ENCODE data around the gene CBLN1.
A peak's percentile ranks its signal among the peaks of the same experiment; 100 is the strongest.

CBLN1 gene

DNA sequence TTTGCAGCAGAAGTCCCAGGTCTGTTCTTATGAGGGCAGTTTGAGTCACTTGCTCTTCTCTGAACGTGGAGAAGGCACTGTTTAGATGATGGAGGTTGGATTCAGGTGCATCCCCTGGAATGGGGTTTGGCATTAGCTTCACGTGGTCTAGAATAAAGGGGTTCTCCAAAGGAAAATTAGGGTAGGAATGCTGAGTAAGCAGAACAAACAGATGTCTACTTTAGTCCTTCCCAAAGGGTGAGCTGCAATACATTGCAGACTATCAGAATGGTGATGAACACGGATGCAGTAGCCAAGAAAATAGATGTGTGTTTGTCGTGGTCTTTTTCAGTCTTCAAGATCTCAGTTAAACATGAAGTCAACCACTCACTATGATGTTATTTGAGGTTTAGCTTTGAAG is 3.3 kb upstream of the CBLN1 start:
- Histone ChIP-seq H4K5ac (ENCODE audit: low read length) (no peak overlapping the region), H3K18ac (ENCODE audit: low read length) (no peak overlapping the region), H3K4ac (ENCODE audit: low read depth, low read length) (no peak overlapping the region), H2BK120ac (ENCODE audit: low read depth, low read length) (no peak overlapping the region), H3K4me1 (ENCODE audit: control insufficient read depth, low read depth, low read length) (peaks cover 6% of the 10 kb centered on the region), H3K79me1 (ENCODE audit: low read length) (no peaks in the 10 kb centered on the region), H3K4me2 (ENCODE audit: low read length) (no peak overlapping the region), H3K56ac (ENCODE audit: low read length) (no peak overlapping the region), H3K23ac (ENCODE audit: low read length) (no peak overlapping the region), H3K27me3 (ENCODE audit: insufficient read depth, low read length, poor library complexity) (peaks cover 7% of the 10 kb centered on the region), H3K79me2 (ENCODE audit: control insufficient read depth, insufficient read depth, low read length) (no peaks in the 10 kb centered on the region), H2AK5ac (ENCODE audit: low read length) (no peak overlapping the region), H2BK5ac (ENCODE audit: low read length) (no peak overlapping the region), H2BK15ac (replicated peaks; ENCODE audit: low read depth) (no peak overlapping the region), H3K4me3 (ENCODE audit: low read length) (no peak overlapping the region), H4K8ac (ENCODE audit: low read depth, low read length) (no peak overlapping the region), H3K27ac (ENCODE audit: low read depth, low read length) (no peak overlapping the region), H3K36me3 (ENCODE audit: control insufficient read depth, insufficient read depth, low read length) (no peaks in the 10 kb centered on the region), H3K9ac (ENCODE audit: low read length) (no peak overlapping the region)
- no peak for DNase-seq
- no CpG with 5 or more reads among the region's 4 CpGs for WGBS (ENCODE audit: extremely low coverage, insufficient coverage, low lambda C conversion rate)

DNA sequence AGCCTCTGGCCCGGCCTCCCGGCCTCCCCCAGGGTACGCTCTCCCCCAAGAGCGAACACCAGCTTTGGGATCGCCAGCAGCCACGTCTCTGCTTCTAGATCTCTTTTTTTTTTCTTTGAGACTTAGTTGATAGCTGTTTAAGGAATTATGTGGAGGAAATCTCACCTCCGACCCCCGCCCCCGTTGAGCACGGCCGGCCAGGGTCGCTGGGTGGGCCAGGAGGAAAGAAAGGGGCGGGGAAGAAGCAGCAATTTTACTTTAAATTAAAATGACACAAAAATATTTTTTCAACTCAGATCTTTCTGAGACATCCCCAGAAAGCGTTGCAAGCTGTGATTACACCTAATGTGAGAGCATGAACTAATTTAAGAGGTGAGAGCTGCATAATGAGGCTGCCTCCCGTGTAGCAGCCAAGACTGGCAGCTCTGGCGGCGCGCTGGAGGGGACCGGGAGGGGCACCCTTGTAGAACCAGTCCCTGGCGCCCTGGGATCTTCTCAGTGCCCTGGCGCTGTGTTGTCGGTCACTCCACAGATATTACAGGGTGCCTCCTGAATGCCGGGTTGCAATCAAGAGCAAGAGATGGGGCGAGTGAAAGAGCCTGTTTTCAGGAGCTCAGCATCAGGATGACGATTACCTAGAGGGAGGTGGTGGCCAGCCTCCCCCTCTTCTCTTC is 1.9 kb upstream of the CBLN1 start:
- DNase-seq = peak; percentile 21
- no peak overlapping the region for H2AK5ac ChIP-seq (ENCODE audit: low read length)

DNA sequence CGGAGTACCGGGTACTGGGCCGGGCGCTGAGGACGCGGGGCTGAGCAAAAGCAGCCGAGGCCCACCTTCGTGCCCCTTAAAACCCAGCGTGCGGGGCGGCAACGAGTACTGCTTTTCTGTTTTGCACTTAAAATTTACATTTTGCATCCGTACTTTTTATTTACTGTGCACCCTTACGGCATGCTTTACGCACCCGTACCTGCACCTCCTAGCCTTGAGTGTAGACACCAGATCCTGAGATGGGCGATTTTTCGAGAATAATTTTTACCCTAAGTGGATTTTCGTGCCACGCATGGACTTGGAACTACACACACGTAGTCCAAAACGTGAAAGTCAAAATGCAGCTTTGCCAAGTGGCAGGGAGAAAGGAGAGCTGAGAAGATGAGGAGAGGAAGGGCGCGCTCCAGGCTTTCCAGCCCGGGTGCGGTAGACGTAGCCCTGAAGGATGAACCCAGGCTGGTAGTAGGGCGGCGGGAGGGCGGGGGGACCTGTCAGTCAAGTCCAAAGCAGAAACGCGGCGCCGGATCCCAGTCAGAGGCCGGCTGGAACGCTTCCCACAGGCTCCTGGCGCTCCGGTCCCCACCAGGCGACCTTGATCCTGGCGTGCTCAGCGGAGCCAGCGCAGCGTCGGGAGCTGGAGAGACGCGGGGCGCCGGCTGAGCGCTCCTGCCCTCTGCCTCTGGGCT is 1.2 kb upstream of the CBLN1 start:
- Histone ChIP-seq H2BK120ac (ENCODE audit: low read depth, low read length) (no peak overlapping the region), H4K8ac (ENCODE audit: low read depth, low read length) (no peak overlapping the region), H3K23ac (ENCODE audit: low read length) (peak overlapping the region; percentile 89), H2AK5ac (ENCODE audit: low read length) (no peak overlapping the region), H3K79me1 (ENCODE audit: low read length) (no peaks in the 10 kb centered on the region), H3K27ac (ENCODE audit: low read depth, low read length) (no peak overlapping the region), H2BK15ac (replicated peaks; ENCODE audit: low read depth) (no peak overlapping the region), H3K56ac (ENCODE audit: low read length) (peak overlapping the region; percentile 85), H3K36me3 (ENCODE audit: control insufficient read depth, insufficient read depth, low read length) (no peaks in the 10 kb centered on the region), H3K27me3 (ENCODE audit: insufficient read depth, low read length, poor library complexity) (peaks cover 22% of the 10 kb centered on the region), H3K4ac (ENCODE audit: low read depth, low read length) (no peak overlapping the region), H2BK5ac (ENCODE audit: low read length) (no peak overlapping the region), H3K4me1 (ENCODE audit: control insufficient read depth, low read depth, low read length) (peaks cover 6% of the 10 kb centered on the region), H3K4me2 (ENCODE audit: low read length) (peak overlapping the region; percentile 79), H3K79me2 (ENCODE audit: control insufficient read depth, insufficient read depth, low read length) (no peaks in the 10 kb centered on the region), H3K4me3 (ENCODE audit: low read length) (peak overlapping the region; percentile 45), H3K18ac (ENCODE audit: low read length) (no peak overlapping the region), H4K5ac (ENCODE audit: low read length) (no peak overlapping the region), H3K9ac (ENCODE audit: low read length) (peak overlapping the region; percentile 56)
- peak; percentile 79 for DNase-seq
- no CpG with 5 or more reads among the region's 49 CpGs for WGBS (ENCODE audit: extremely low coverage, insufficient coverage, low lambda C conversion rate)

More for the DNA sequence above, 1.9 kb upstream of the CBLN1 start:
- Histone ChIP-seq H3K79me2 (ENCODE audit: control insufficient read depth, insufficient read depth, low read length) (no peaks in the 10 kb centered on the region), H2BK15ac (replicated peaks; ENCODE audit: low read depth) (no peak overlapping the region), H2BK120ac (ENCODE audit: low read depth, low read length) (no peak overlapping the region), H3K36me3 (ENCODE audit: control insufficient read depth, insufficient read depth, low read length) (no peaks in the 10 kb centered on the region), H4K5ac (ENCODE audit: low read length) (no peak overlapping the region), H3K79me1 (ENCODE audit: low read length) (no peaks in the 10 kb centered on the region), H3K9ac (ENCODE audit: low read length) (peak overlapping the region; percentile 38), H3K23ac (ENCODE audit: low read length) (peak overlapping the region; percentile 89), H3K4me2 (ENCODE audit: low read length) (peak overlapping the region; percentile 79), H3K4me3 (ENCODE audit: low read length) (no peak overlapping the region), H3K27me3 (ENCODE audit: insufficient read depth, low read length, poor library complexity) (peaks cover 15% of the 10 kb centered on the region), H3K27ac (ENCODE audit: low read depth, low read length) (no peak overlapping the region), H3K4ac (ENCODE audit: low read depth, low read length) (no peak overlapping the region), H2BK5ac (ENCODE audit: low read length) (no peak overlapping the region), H3K4me1 (ENCODE audit: control insufficient read depth, low read depth, low read length) (peaks cover 6% of the 10 kb centered on the region), H4K8ac (ENCODE audit: low read depth, low read length) (no peak overlapping the region), H3K56ac (ENCODE audit: low read length) (peak overlapping the region; percentile 85), H3K18ac (ENCODE audit: low read length) (no peak overlapping the region)
- no CpG with 5 or more reads among the region's 25 CpGs for WGBS (ENCODE audit: extremely low coverage, insufficient coverage, low lambda C conversion rate)

DNA sequence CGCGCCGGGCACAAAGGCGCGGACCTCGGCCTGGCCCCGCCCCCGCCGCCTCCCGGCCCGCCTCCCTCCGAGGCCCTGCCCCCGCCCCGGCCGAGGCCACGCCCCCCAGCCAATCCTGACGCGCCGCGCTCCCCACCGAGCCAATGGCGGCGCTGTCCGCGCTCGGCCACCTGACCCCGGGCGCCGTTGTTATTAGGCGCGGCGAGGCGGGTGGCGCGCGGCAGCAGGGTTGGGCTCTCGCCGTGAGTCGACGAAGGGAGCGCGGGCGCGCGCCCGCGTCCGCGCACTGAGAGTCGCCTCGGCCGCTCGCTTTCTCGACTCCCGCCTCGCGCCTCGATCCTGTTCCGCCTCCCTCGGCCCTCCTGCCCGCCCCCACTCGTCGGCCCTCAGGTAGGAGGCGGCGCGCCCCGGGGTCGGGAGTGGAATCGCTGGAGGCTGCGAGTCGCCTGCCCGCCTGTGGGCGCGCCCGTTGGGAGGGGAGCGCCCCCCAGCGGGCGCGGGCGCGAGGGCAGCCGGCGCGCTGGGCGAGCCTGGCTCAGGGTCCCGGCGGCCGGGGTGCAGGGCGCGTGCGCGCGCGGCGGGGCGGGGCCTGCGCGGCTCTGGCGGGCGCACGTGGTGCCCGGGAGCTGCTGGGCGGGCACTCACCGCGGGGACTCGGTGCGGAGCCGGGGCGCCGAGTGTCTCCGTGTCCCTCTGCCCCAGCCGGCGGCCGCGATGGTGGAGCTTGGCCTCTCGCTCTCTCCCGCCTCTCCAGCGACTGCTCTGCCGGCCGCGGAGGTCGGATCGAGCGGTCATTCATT is 405 bp upstream of the CBLN1 start:
- Histone ChIP-seq H3K4me3 (ENCODE audit: low read length) (peak overlapping the region; percentile 45), H2BK15ac (replicated peaks; ENCODE audit: low read depth) (no peak overlapping the region), H3K4me1 (ENCODE audit: control insufficient read depth, low read depth, low read length) (peaks cover 6% of the 10 kb centered on the region), H3K36me3 (ENCODE audit: control insufficient read depth, insufficient read depth, low read length) (no peaks in the 10 kb centered on the region), H3K9ac (ENCODE audit: low read length) (peak overlapping the region; percentile 56), H4K8ac (ENCODE audit: low read depth, low read length) (peak overlapping the region; percentile 41), H3K4me2 (ENCODE audit: low read length) (peak overlapping the region; percentile 79), H3K4ac (ENCODE audit: low read depth, low read length) (no peak overlapping the region), H3K27me3 (ENCODE audit: insufficient read depth, low read length, poor library complexity) (peaks cover 30% of the 10 kb centered on the region), H3K23ac (ENCODE audit: low read length) (no peak overlapping the region), H2BK120ac (ENCODE audit: low read depth, low read length) (no peak overlapping the region), H3K79me2 (ENCODE audit: control insufficient read depth, insufficient read depth, low read length) (no peaks in the 10 kb centered on the region), H4K5ac (ENCODE audit: low read length) (no peak overlapping the region), H3K18ac (ENCODE audit: low read length) (no peak overlapping the region), H3K56ac (ENCODE audit: low read length) (peak overlapping the region; percentile 85), H3K27ac (ENCODE audit: low read depth, low read length) (no peak overlapping the region), H2AK5ac (ENCODE audit: low read length) (no peak overlapping the region), H2BK5ac (ENCODE audit: low read length) (no peak overlapping the region), H3K79me1 (ENCODE audit: low read length) (no peaks in the 10 kb centered on the region)
- no CpG with 5 or more reads among the region's 124 CpGs for WGBS (ENCODE audit: extremely low coverage, insufficient coverage, low lambda C conversion rate)
- peak; percentile 97 for DNase-seq

DNA sequence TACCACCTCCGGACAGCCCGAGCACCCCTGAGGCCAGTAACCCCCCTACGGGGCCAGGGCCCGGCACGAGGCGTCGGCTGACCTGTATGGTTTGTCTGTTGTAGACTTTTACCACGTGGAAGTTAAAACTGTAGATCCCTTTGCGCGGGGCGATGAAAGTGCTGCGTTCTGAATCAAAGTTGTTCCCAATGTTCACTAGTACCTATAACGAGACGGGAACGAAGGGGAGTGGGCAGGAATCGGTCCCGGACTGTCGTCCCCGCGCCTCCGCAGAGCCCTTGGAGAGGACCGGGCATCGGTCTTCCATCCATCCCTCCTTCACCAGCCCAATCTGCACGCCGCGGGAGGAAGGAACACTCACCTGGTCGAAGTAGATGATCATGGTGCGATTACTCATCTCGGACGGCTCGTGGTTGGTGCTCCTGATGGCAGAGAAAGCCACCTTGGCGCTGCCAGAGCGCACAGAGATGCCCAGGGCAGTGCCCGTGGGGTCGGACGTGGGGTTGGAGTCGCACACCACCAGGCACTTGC is 732 bp downstream of the CBLN1 start:
- no peaks in the 10 kb centered on the region for H3K79me2 ChIP-seq (ENCODE audit: control insufficient read depth, insufficient read depth, low read length)
- H3K27ac ChIP-seq (ENCODE audit: low read depth, low read length) = no peak overlapping the region
- H3K9ac ChIP-seq (ENCODE audit: low read length) = peak overlapping the region; percentile 7
- H3K4me2 ChIP-seq (ENCODE audit: low read length) = peak overlapping the region; percentile 14
- no peak overlapping the region for H2BK15ac ChIP-seq (replicated peaks; ENCODE audit: low read depth)
- peak; percentile 12 for DNase-seq
- H3K23ac ChIP-seq (ENCODE audit: low read length) = no peak overlapping the region
- H3K56ac ChIP-seq (ENCODE audit: low read length) = peak overlapping the region; percentile 28
- H2BK5ac ChIP-seq (ENCODE audit: low read length) = no peak overlapping the region
- no peak overlapping the region for H2AK5ac ChIP-seq (ENCODE audit: low read length)
- no peak overlapping the region for H3K18ac ChIP-seq (ENCODE audit: low read length)
- H3K4me1 ChIP-seq (ENCODE audit: control insufficient read depth, low read depth, low read length) = peaks cover 6% of the 10 kb centered on the region
- no peaks in the 10 kb centered on the region for H3K79me1 ChIP-seq (ENCODE audit: low read length)
- H3K36me3 ChIP-seq (ENCODE audit: control insufficient read depth, insufficient read depth, low read length) = no peaks in the 10 kb centered on the region
- WGBS (ENCODE audit: extremely low coverage, insufficient coverage, low lambda C conversion rate) = no CpG with 5 or more reads among the region's 37 CpGs
- H2BK120ac ChIP-seq (ENCODE audit: low read depth, low read length) = no peak overlapping the region
- peak overlapping the region; percentile 36 for H3K4me3 ChIP-seq (ENCODE audit: low read length)
- no peak overlapping the region for H3K4ac ChIP-seq (ENCODE audit: low read depth, low read length)
- no peak overlapping the region for H4K5ac ChIP-seq (ENCODE audit: low read length)
- H4K8ac ChIP-seq (ENCODE audit: low read depth, low read length) = no peak overlapping the region
- H3K27me3 ChIP-seq (ENCODE audit: insufficient read depth, low read length, poor library complexity) = peaks cover 41% of the 10 kb centered on the region

Measured in mesendoderm (in vitro differentiated cells).